HepG2 (cell line): ENCODE results near the gene HECTD3. TPM values are rescaled to one million over a fixed set of nuclear protein-coding genes. Genes with fewer than 3 reads are reported as not detected.

Experiments
- AKNA ChIP-seq: sonication (generic); formaldehyde crosslinking; IDR thresholded peaks from 2 replicates; pipeline ENCODE4 v1.4.0; 2020; ENCODE audit warnings: missing genetic modification reagents, borderline replicate concordance
- ARNT2 ChIP-seq: sonication (generic); formaldehyde crosslinking; IDR thresholded peaks from 2 replicates; pipeline ENCODE4 v1.8.0; 2022; ENCODE audit warnings: mild to moderate bottlenecking, low read depth, missing genetic modification reagents, moderate library complexity
- CCDC6 ChIP-seq: sonication (generic); formaldehyde crosslinking; IDR thresholded peaks from 2 replicates; pipeline ENCODE4 v1.8.1; 2022; ENCODE audit warnings: mild to moderate bottlenecking, missing genetic modification reagents, moderate library complexity
- CEBPZ ChIP-seq: IDR thresholded peaks from 2 replicates; pipeline ENCODE4 v1.6.1; 2012; ENCODE audit warnings: low read length, improper control_type of control experiment
- HDAC2 ChIP-seq: sonication (generic); formaldehyde crosslinking; IDR thresholded peaks from 2 replicates; pipeline ENCODE4 v1.4.0; 2020; ENCODE audit warnings: missing genetic modification reagents
- MIER2 ChIP-seq: IDR thresholded peaks from 2 replicates; pipeline ENCODE4 v1.6.1; 2016; ENCODE audit warnings: missing biosample characterization, missing genetic modification reagents
- MIER3 ChIP-seq: IDR thresholded peaks from 2 replicates; pipeline ENCODE4 v1.6.1; 2016; ENCODE audit warnings: missing compliant biosample characterization, borderline replicate concordance
- MLX ChIP-seq: IDR thresholded peaks from 2 replicates; pipeline ENCODE4 v1.6.1; 2016
- NFE2L2 ChIP-seq: fragments of 150-350 bp; IDR thresholded peaks from 2 replicates; pipeline ENCODE4 v1.6.1; 2014; ENCODE audit warnings: low read length
- RARA ChIP-seq: IDR thresholded peaks from 2 replicates; pipeline ENCODE4 v1.6.1; 2016; ENCODE audit warnings: missing genetic modification reagents, missing compliant biosample characterization
- RBM22 ChIP-seq: fragments of 200-400 bp; formaldehyde crosslinking; optimal IDR thresholded peaks from 2 replicates; pipeline ENCODE3; 2017; ENCODE audit warnings: mild to moderate bottlenecking, low read length, moderate library complexity
- REXO4 ChIP-seq: sonication (generic); formaldehyde crosslinking; IDR thresholded peaks from 2 replicates; pipeline ENCODE4 v1.8.0; 2022; ENCODE audit warnings: missing genetic modification reagents, mild to moderate bottlenecking, borderline replicate concordance
- RFXAP ChIP-seq: sonication (generic); formaldehyde crosslinking; IDR thresholded peaks from 2 replicates; pipeline ENCODE4 v1.4.0; 2020; ENCODE audit warnings: missing genetic modification reagents, borderline replicate concordance
- THRA ChIP-seq: sonication (generic); formaldehyde crosslinking; IDR thresholded peaks from 2 replicates; pipeline ENCODE4 v1.4.0; 2020; ENCODE audit warnings: missing genetic modification reagents, borderline replicate concordance
- TP53 ChIP-seq: sonication (generic); formaldehyde crosslinking; conservative IDR thresholded peaks from 2 replicates; pipeline ENCODE4 v1.4.0; 2020; ENCODE audit warnings: missing genetic modification reagents
- XRCC5 ChIP-seq: fragments of 200-400 bp; formaldehyde crosslinking; optimal IDR thresholded peaks from 2 replicates; pipeline ENCODE3; 2017; ENCODE audit warnings: mild to moderate bottlenecking, low read length
- ZFP90 ChIP-seq: sonication (generic); formaldehyde crosslinking; IDR thresholded peaks from 2 replicates; pipeline ENCODE4 v1.8.0; 2022; ENCODE audit warnings: missing genetic modification reagents, mild to moderate bottlenecking, inconsistent platforms, borderline replicate concordance
- ZNF121 ChIP-seq: sonication (generic); formaldehyde crosslinking; IDR thresholded peaks from 2 replicates; pipeline ENCODE4 v1.5.0; 2020; ENCODE audit warnings: mild to moderate bottlenecking, missing genetic modification reagents
- ZNF230 ChIP-seq: sonication (generic); formaldehyde crosslinking; IDR thresholded peaks from 2 replicates; pipeline ENCODE4 v1.4.0; 2020; ENCODE audit warnings: mild to moderate bottlenecking, missing genetic modification reagents
- ZNF543 ChIP-seq: sonication (generic); formaldehyde crosslinking; IDR thresholded peaks from 2 replicates; pipeline ENCODE4 v1.4.0; 2020; ENCODE audit warnings: mild to moderate bottlenecking, missing genetic modification reagents
- ZNF878 ChIP-seq: sonication (generic); formaldehyde crosslinking; IDR thresholded peaks from 2 replicates; pipeline ENCODE4 v1.8.1; 2023; ENCODE audit warnings: mild to moderate bottlenecking, missing genetic modification reagents, moderate library complexity
- polyA plus RNA-seq, 8 experiments: library from polyadenylated mRNA; depleted of rRNA in 3 of 8; stranded (reverse) in 7 of 8; unstranded in 1 of 8; fragments of >200 nt; fragmentation: Illumina TruSeq in 4 of 8; extraction: Trizol in 4 of 8; gene quantifications; 2 replicates each; pipeline versions ENCODE4 v1.2.1 to v1.2.3, GENCODE V29; 2011 to 2016; ENCODE audit warnings: low read depth in 4 of 8, missing spikeins in 1 of 8, mixed read lengths in 1 of 8; ENCODE audit not compliant: insufficient read depth in 1 of 8
- total RNA-seq, 5 experiments: library from RNA; depleted of rRNA; stranded (reverse); fragments of >200 nt; fragmentation: Illumina TruSeq; extraction: Trizol; gene quantifications; 2 replicates each; pipeline ENCODE4 v1.2.3, GENCODE V29; 2016; ENCODE audit warnings: low read depth in 1 of 5

HECTD3 gene
- total and polyA plus RNA-seq, 2 of the 13 experiments (the other 11 are each of a cell fraction or from before 2014, with no cell fraction given), result 18.6 to 24.5 TPM

GRCh38 chr1:45014321-45015028, 3.4 kb upstream of the HECTD3 start (continued):
- TF ChIP-seq THRA (CRISPR knock-in tag), result no peak
- TF ChIP-seq XRCC5, result peak; percentile 87
- TF ChIP-seq CCDC6 (CRISPR knock-in tag), result no peak
- no peak for TF ChIP-seq ZNF543
- TF ChIP-seq ZNF230, result no peak
- TF ChIP-seq RFXAP (CRISPR knock-in tag), result no peak
- no peak for TF ChIP-seq ZNF121 (CRISPR knock-in tag)
- TF ChIP-seq MIER3 (CRISPR knock-in tag), result peak; percentile 27; the same call in 1 of the 2 replicates
- no peak for TF ChIP-seq TP53 (CRISPR knock-in tag)
- TF ChIP-seq RBM22, result no peak
- TF ChIP-seq MIER2, result no peak
- no peak for TF ChIP-seq RARA (CRISPR knock-in tag)
- TF ChIP-seq REXO4, result no peak
- 0 out of 2 replicates have a peak, but pooled peaks have one; percentile 7 for TF ChIP-seq NFE2L2
- 0 out of 2 replicates have a peak, but pooled peaks have one; percentile 10 for TF ChIP-seq HDAC2 (CRISPR knock-in tag)
- TF ChIP-seq ARNT2 (CRISPR knock-in tag), result no peak
- TF ChIP-seq MLX (CRISPR knock-in tag), result 0 out of 2 replicates have a peak, but pooled peaks have one; percentile 44
- TF ChIP-seq ZNF878, result no peak
- TF ChIP-seq AKNA (CRISPR knock-in tag), result no peak
- TF ChIP-seq ZFP90 (CRISPR knock-in tag), result no peak
- TF ChIP-seq CEBPZ, result no peak
